ENCODE data around the gene SYT6. TPM values are rescaled to one million over a fixed set of nuclear protein-coding genes. Genes with fewer than 3 reads are reported as not detected.

SYT6 gene
- total and polyA plus RNA-seq, 4 donors, result 4.9 to 30.1 (median 19.9) TPM

DNA sequence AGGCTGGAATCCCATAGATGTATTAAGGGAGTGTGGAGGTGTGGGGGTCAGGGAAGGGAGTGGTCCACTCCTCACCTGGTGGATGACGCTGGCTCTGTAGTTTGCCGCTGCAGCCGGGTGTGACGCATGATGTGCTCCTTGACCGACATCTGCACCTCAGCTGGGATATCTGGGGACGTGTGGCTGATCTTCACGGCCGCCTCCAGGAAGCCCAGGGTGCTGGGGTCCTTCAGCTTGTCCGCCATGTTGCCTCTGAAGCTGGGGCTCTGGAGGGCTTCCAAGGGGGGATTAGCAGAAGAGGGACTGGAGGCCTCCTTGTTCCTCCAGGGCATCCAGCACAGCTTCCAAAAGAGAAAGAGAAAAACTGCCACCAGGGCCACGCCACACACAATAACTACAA lies 14.1 kb downstream of the SYT6 start:
- H3K27me3 ChIP-seq (ENCODE audit: control insufficient read depth, insufficient read depth, low read length), result no peaks in the 10 kb centered on the region
- no peak for DNase-seq (ENCODE audit: low read depth in 4 of 6, low spot score in 6 of 6)
- peaks cover 21% of the 10 kb centered on the region for H3K36me3 ChIP-seq (ENCODE audit: control insufficient read depth, insufficient read depth, low read length)
- WGBS (ENCODE audit: insufficient coverage), result 98% methylated on average over 9 of the region's 10 CpGs
- no peak overlapping the region for H3K4me3 ChIP-seq (ENCODE audit: low read depth, low read length)
- H3K4me1 ChIP-seq (ENCODE audit: control insufficient read depth, insufficient read depth, low read length), result peaks cover 11% of the 10 kb centered on the region
- H3K9me3 ChIP-seq (ENCODE audit: control insufficient read depth, insufficient read depth, low read length), result no peaks in the 10 kb centered on the region
- H3K27ac ChIP-seq (ENCODE audit: low read depth, low read length), result no peak overlapping the region

GRCh38 chr1:114137497-114137896 lies 16.2 kb downstream of the SYT6 start:
- Histone ChIP-seq H3K27ac (ENCODE audit: low read depth, low read length) (no peak overlapping the region), H3K4me3 (ENCODE audit: low read depth, low read length) (no peak overlapping the region), H3K4me1 (ENCODE audit: control insufficient read depth, insufficient read depth, low read length) (peaks cover 17% of the 10 kb centered on the region), H3K27me3 (ENCODE audit: control insufficient read depth, insufficient read depth, low read length) (no peaks in the 10 kb centered on the region), H3K36me3 (ENCODE audit: control insufficient read depth, insufficient read depth, low read length) (peaks cover 21% of the 10 kb centered on the region), H3K9me3 (ENCODE audit: control insufficient read depth, insufficient read depth, low read length) (no peaks in the 10 kb centered on the region)
- DNase-seq (ENCODE audit: low read depth in 4 of 6, low spot score in 6 of 6), result no peak
- WGBS (ENCODE audit: insufficient coverage), result 97% methylated on average over 13 of the region's 15 CpGs

GRCh38 chr1:114135786-114136185 lies 17.9 kb downstream of the SYT6 start:
- Histone ChIP-seq H3K9me3 (ENCODE audit: control insufficient read depth, insufficient read depth, low read length) (no peaks in the 10 kb centered on the region), H3K4me3 (ENCODE audit: low read depth, low read length) (no peak overlapping the region), H3K27me3 (ENCODE audit: control insufficient read depth, insufficient read depth, low read length) (no peaks in the 10 kb centered on the region), H3K4me1 (ENCODE audit: control insufficient read depth, insufficient read depth, low read length) (peaks cover 17% of the 10 kb centered on the region), H3K36me3 (ENCODE audit: control insufficient read depth, insufficient read depth, low read length) (peaks cover 23% of the 10 kb centered on the region), H3K27ac (ENCODE audit: low read depth, low read length) (no peak overlapping the region)
- WGBS (ENCODE audit: insufficient coverage), result 38% methylated on average over 7 of the region's 7 CpGs
- no peak for DNase-seq (ENCODE audit: low read depth in 4 of 6, low spot score in 6 of 6)

DNA sequence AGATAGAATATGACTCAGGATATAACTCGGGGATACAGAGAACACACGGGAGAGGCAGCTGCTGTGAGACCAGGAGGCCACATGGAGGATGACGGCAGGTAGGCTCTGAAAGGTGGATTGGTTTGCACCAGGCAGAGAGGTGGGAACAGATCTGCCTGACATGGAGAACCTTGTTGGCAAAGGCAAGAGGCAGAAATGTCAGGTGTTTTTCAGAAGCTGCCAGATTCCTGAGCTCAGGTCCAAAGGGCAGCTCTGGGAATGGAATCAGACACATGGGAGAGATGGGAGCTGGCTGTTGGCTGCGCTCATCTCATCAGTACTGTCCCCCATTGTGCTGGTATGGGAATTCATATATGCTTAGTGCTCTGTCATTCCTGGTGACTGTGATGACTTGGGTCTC lies 19.2 kb downstream of the SYT6 start:
- Histone ChIP-seq H3K9me3 (ENCODE audit: control insufficient read depth, insufficient read depth, low read length) (no peaks in the 10 kb centered on the region), H3K4me1 (ENCODE audit: control insufficient read depth, insufficient read depth, low read length) (peaks cover 17% of the 10 kb centered on the region), H3K27ac (ENCODE audit: low read depth, low read length) (no peak overlapping the region), H3K27me3 (ENCODE audit: control insufficient read depth, insufficient read depth, low read length) (no peaks in the 10 kb centered on the region), H3K4me3 (ENCODE audit: low read depth, low read length) (no peak overlapping the region), H3K36me3 (ENCODE audit: control insufficient read depth, insufficient read depth, low read length) (peaks cover 19% of the 10 kb centered on the region)
- no peak for DNase-seq (ENCODE audit: low read depth in 4 of 6, low spot score in 6 of 6)
- 77% methylated on average over 3 of the region's 4 CpGs for WGBS (ENCODE audit: insufficient coverage)

DNA sequence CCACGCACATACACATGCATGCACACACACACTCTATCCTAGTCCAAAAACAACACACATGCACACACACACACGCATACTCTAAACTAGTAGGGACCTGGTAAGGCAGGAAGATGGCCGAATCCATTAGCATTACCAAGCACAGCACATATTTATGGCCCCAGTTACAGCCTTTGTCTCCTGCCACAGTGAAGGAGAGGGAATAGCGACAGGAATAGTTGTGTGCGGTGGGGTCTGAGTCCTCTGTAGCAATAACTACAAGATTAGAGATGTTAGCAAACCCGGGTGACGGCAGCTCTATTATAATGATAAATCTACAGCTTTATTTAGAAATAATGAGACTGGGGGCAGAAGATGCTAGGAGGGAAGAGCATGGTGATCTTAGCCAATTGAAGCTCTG lies 20.5 kb downstream of the SYT6 start:
- Histone ChIP-seq H3K27me3 (ENCODE audit: control insufficient read depth, insufficient read depth, low read length) (no peaks in the 10 kb centered on the region), H3K9me3 (ENCODE audit: control insufficient read depth, insufficient read depth, low read length) (no peaks in the 10 kb centered on the region), H3K4me1 (ENCODE audit: control insufficient read depth, insufficient read depth, low read length) (peaks cover 17% of the 10 kb centered on the region), H3K27ac (ENCODE audit: low read depth, low read length) (no peak overlapping the region), H3K36me3 (ENCODE audit: control insufficient read depth, insufficient read depth, low read length) (peaks cover 16% of the 10 kb centered on the region), H3K4me3 (ENCODE audit: low read depth, low read length) (no peak overlapping the region)
- WGBS (ENCODE audit: insufficient coverage), result 80% methylated on average over 1 of the region's 7 CpGs
- peak in 1 of 6 donors; percentile 56 for DNase-seq (ENCODE audit: low read depth in 4 of 6, low spot score in 6 of 6)

- H3K4me3 ChIP-seq (ENCODE audit: low read depth, low read length), result no peak overlapping the region
- no peak for DNase-seq (ENCODE audit: low read depth in 4 of 6, low spot score in 6 of 6)
Measured at GRCh38 chr1:114131526-114132220, 22.0 kb downstream of the SYT6 start.

GRCh38 chr1:114130846-114131525 lies 22.7 kb downstream of the SYT6 start:
- Histone ChIP-seq H3K27me3 (ENCODE audit: control insufficient read depth, insufficient read depth, low read length) (no peaks in the 10 kb centered on the region), H3K27ac (ENCODE audit: low read depth, low read length) (no peak overlapping the region), H3K4me3 (ENCODE audit: low read depth, low read length) (no peak overlapping the region), H3K4me1 (ENCODE audit: control insufficient read depth, insufficient read depth, low read length) (peaks cover 20% of the 10 kb centered on the region), H3K9me3 (ENCODE audit: control insufficient read depth, insufficient read depth, low read length) (no peaks in the 10 kb centered on the region), H3K36me3 (ENCODE audit: control insufficient read depth, insufficient read depth, low read length) (peaks cover 7% of the 10 kb centered on the region)
- no peak for DNase-seq (ENCODE audit: low read depth in 4 of 6, low spot score in 6 of 6)
- WGBS (ENCODE audit: insufficient coverage), result 51% methylated on average over 3 of the region's 7 CpGs

More at GRCh38 chr1:114131526-114132220, 22.0 kb downstream of the SYT6 start:
- Histone ChIP-seq H3K9me3 (ENCODE audit: control insufficient read depth, insufficient read depth, low read length) (no peaks in the 10 kb centered on the region), H3K27me3 (ENCODE audit: control insufficient read depth, insufficient read depth, low read length) (no peaks in the 10 kb centered on the region), H3K4me1 (ENCODE audit: control insufficient read depth, insufficient read depth, low read length) (peaks cover 24% of the 10 kb centered on the region), H3K36me3 (ENCODE audit: control insufficient read depth, insufficient read depth, low read length) (peaks cover 11% of the 10 kb centered on the region), H3K27ac (ENCODE audit: low read depth, low read length) (no peak overlapping the region)
- WGBS (ENCODE audit: insufficient coverage), result 89% methylated on average over 2 of the region's 4 CpGs

GRCh38 chr1:114130213-114130612 lies 23.5 kb downstream of the SYT6 start:
- no peak overlapping the region for H3K27ac ChIP-seq (ENCODE audit: low read depth, low read length)
- no peak overlapping the region for H3K4me3 ChIP-seq (ENCODE audit: low read depth, low read length)
- DNase-seq (ENCODE audit: low read depth in 4 of 6, low spot score in 6 of 6), result no peak
- peaks cover 14% of the 10 kb centered on the region for H3K4me1 ChIP-seq (ENCODE audit: control insufficient read depth, insufficient read depth, low read length)
- no peaks in the 10 kb centered on the region for H3K9me3 ChIP-seq (ENCODE audit: control insufficient read depth, insufficient read depth, low read length)
- H3K36me3 ChIP-seq (ENCODE audit: control insufficient read depth, insufficient read depth, low read length), result peaks cover 2% of the 10 kb centered on the region
- WGBS (ENCODE audit: insufficient coverage), result 91% methylated on average over 3 of the region's 4 CpGs
- no peaks in the 10 kb centered on the region for H3K27me3 ChIP-seq (ENCODE audit: control insufficient read depth, insufficient read depth, low read length)

GRCh38 chr1:114128293-114128692 lies 25.4 kb downstream of the SYT6 start:
- DNase-seq (ENCODE audit: low read depth in 4 of 6, low spot score in 6 of 6), result no peak
- 76% methylated on average over 6 of the region's 6 CpGs for WGBS (ENCODE audit: insufficient coverage)

More at GRCh38 chr1:114128293-114128692, 25.4 kb downstream of the SYT6 start:
- Histone ChIP-seq H3K27ac (ENCODE audit: low read depth, low read length) (no peak overlapping the region), H3K4me3 (ENCODE audit: low read depth, low read length) (no peak overlapping the region), H3K4me1 (ENCODE audit: control insufficient read depth, insufficient read depth, low read length) (peaks cover 14% of the 10 kb centered on the region), H3K9me3 (ENCODE audit: control insufficient read depth, insufficient read depth, low read length) (no peaks in the 10 kb centered on the region), H3K27me3 (ENCODE audit: control insufficient read depth, insufficient read depth, low read length) (no peaks in the 10 kb centered on the region), H3K36me3 (ENCODE audit: control insufficient read depth, insufficient read depth, low read length) (peaks cover 7% of the 10 kb centered on the region)

Data from spinal cord (tissue), 10 donors.